ENCODE measurements around the gene IP6K2. TPM values are rescaled to one million over a fixed set of nuclear protein-coding genes. Genes with fewer than 3 reads are reported as not detected.
A peak's percentile ranks its signal among the peaks of the same experiment; 100 is the strongest.

The IP6K2 gene
- total RNA-seq, 2 donors from 2014 or later = 43.4 to 51.1 TPM

- Mint-ChIP-seq H3K36me3 (ENCODE audit: low read depth) (peaks cover 79% of the 10 kb centered on the region), H3K27ac (no peak overlapping the region), H3K27me3 (no peaks in the 10 kb centered on the region), H3K4me3 (no peak overlapping the region), H3K4me1 (peaks cover 19% of the 10 kb centered on the region), H3K9me3 (no peaks in the 10 kb centered on the region)
- no peak for ATAC-seq (replicated peaks)
Measured at GRCh38 chr3:48688737-48689075, 28.3 kb downstream of the IP6K2 start.

GRCh38 chr3:48688032-48688736 lies 28.8 kb downstream of the IP6K2 start:
- Mint-ChIP-seq H3K9me3 (no peaks in the 10 kb centered on the region), H3K4me3 (no peak overlapping the region), H3K27ac (no peak overlapping the region), H3K36me3 (ENCODE audit: low read depth) (peaks cover 79% of the 10 kb centered on the region), H3K4me1 (peaks cover 22% of the 10 kb centered on the region), H3K27me3 (no peaks in the 10 kb centered on the region)
- no peak for ATAC-seq (replicated peaks)

GRCh38 chr3:48687220-48687678 lies 29.8 kb downstream of the IP6K2 start:
- peaks cover 22% of the 10 kb centered on the region for H3K4me1 Mint-ChIP-seq
- no peak overlapping the region for H3K4me3 Mint-ChIP-seq
- H3K36me3 Mint-ChIP-seq (ENCODE audit: low read depth) = peaks cover 78% of the 10 kb centered on the region
- no peaks in the 10 kb centered on the region for H3K9me3 Mint-ChIP-seq
- no peaks in the 10 kb centered on the region for H3K27me3 Mint-ChIP-seq
- H3K27ac Mint-ChIP-seq = no peak overlapping the region
- ATAC-seq (replicated peaks) = no peak

GRCh38 chr3:48686538-48687219 lies 30.3 kb downstream of the IP6K2 start:
- Mint-ChIP-seq H3K36me3 (ENCODE audit: low read depth) (peaks cover 78% of the 10 kb centered on the region), H3K27me3 (no peaks in the 10 kb centered on the region), H3K27ac (peak overlapping the region; percentile 93), H3K9me3 (no peaks in the 10 kb centered on the region), H3K4me1 (peaks cover 22% of the 10 kb centered on the region), H3K4me3 (peak overlapping the region; percentile 92)
- no peak for ATAC-seq (replicated peaks)

- H3K27ac Mint-ChIP-seq = peak within 1 kb of the TSS; percentile 93
- no peaks in the 10 kb centered on the region for H3K27me3 Mint-ChIP-seq
- H3K4me1 Mint-ChIP-seq = peaks cover 24% of the 10 kb centered on the region
- H3K4me3 Mint-ChIP-seq = peak within 1 kb of the TSS; percentile 92
- H3K9me3 Mint-ChIP-seq = no peaks in the 10 kb centered on the region
- H3K36me3 Mint-ChIP-seq (ENCODE audit: low read depth) = peaks cover 78% of the 10 kb centered on the region
- peak; percentile 94 for ATAC-seq (replicated peaks)
Measured at GRCh38 chr3:48685603-48686511, 31.2 kb downstream of the IP6K2 start, which contains the start of gene NCKIPSD. Gene NCKIPSD (minus strand): TSS chr3:48685915. CDS start chr3:48685807, 108 bp downstream.

- peak overlapping the region; percentile 89 for H3K27ac Mint-ChIP-seq
- H3K4me3 Mint-ChIP-seq = peak overlapping the region; percentile 92
- no peak for ATAC-seq (replicated peaks)
- H3K36me3 Mint-ChIP-seq (ENCODE audit: low read depth) = peaks cover 78% of the 10 kb centered on the region
- no peaks in the 10 kb centered on the region for H3K9me3 Mint-ChIP-seq
- H3K27me3 Mint-ChIP-seq = no peaks in the 10 kb centered on the region
- peaks cover 30% of the 10 kb centered on the region for H3K4me1 Mint-ChIP-seq
Measured at GRCh38 chr3:48685293-48685602, 31.8 kb downstream of the IP6K2 start.

- no peaks in the 10 kb centered on the region for H3K27me3 Mint-ChIP-seq
- peak overlapping the region; percentile 89 for H3K27ac Mint-ChIP-seq
- H3K9me3 Mint-ChIP-seq = no peaks in the 10 kb centered on the region
- no peak for ATAC-seq (replicated peaks)
- H3K4me1 Mint-ChIP-seq = peaks cover 27% of the 10 kb centered on the region
- H3K36me3 Mint-ChIP-seq (ENCODE audit: low read depth) = peaks cover 78% of the 10 kb centered on the region
- peak overlapping the region; percentile 92 for H3K4me3 Mint-ChIP-seq
Measured at GRCh38 chr3:48684480-48685143, 32.4 kb downstream of the IP6K2 start.

- peaks cover 27% of the 10 kb centered on the region for H3K4me1 Mint-ChIP-seq
Measured at GRCh38 chr3:48684054-48684349, 33.0 kb downstream of the IP6K2 start.

GRCh38 chr3:48682786-48683185 lies 34.2 kb downstream of the IP6K2 start:
- Mint-ChIP-seq H3K27ac (peak overlapping the region; percentile 12), H3K4me3 (peak overlapping the region; percentile 92), H3K9me3 (no peaks in the 10 kb centered on the region), H3K4me1 (peaks cover 30% of the 10 kb centered on the region), H3K27me3 (no peaks in the 10 kb centered on the region), H3K36me3 (ENCODE audit: low read depth) (peaks cover 80% of the 10 kb centered on the region)
- no peak for ATAC-seq (replicated peaks)

More at GRCh38 chr3:48684054-48684349, 33.0 kb downstream of the IP6K2 start:
- H3K27ac Mint-ChIP-seq = peak overlapping the region; percentile 89
- H3K36me3 Mint-ChIP-seq (ENCODE audit: low read depth) = peaks cover 80% of the 10 kb centered on the region
- no peak for ATAC-seq (replicated peaks)
- H3K27me3 Mint-ChIP-seq = no peaks in the 10 kb centered on the region
- peak overlapping the region; percentile 92 for H3K4me3 Mint-ChIP-seq
- no peaks in the 10 kb centered on the region for H3K9me3 Mint-ChIP-seq

- Mint-ChIP-seq H3K9me3 (no peaks in the 10 kb centered on the region), H3K4me3 (no peak overlapping the region), H3K4me1 (peaks cover 36% of the 10 kb centered on the region), H3K27me3 (no peaks in the 10 kb centered on the region), H3K27ac (peak overlapping the region; percentile 12), H3K36me3 (ENCODE audit: low read depth) (peaks cover 82% of the 10 kb centered on the region)
- no peak for ATAC-seq (replicated peaks)
Measured at GRCh38 chr3:48681974-48682610, 34.9 kb downstream of the IP6K2 start.

- Mint-ChIP-seq H3K4me1 (peaks cover 34% of the 10 kb centered on the region), H3K4me3 (no peak overlapping the region), H3K27ac (no peak overlapping the region), H3K36me3 (ENCODE audit: low read depth) (peaks cover 87% of the 10 kb centered on the region), H3K27me3 (no peaks in the 10 kb centered on the region), H3K9me3 (no peaks in the 10 kb centered on the region)
- no peak for ATAC-seq (replicated peaks)
Measured at GRCh38 chr3:48681541-48681880, 35.5 kb downstream of the IP6K2 start.

- Mint-ChIP-seq H3K4me1 (peaks cover 35% of the 10 kb centered on the region), H3K36me3 (ENCODE audit: low read depth) (peaks cover 92% of the 10 kb centered on the region), H3K9me3 (no peaks in the 10 kb centered on the region), H3K27ac (peak overlapping the region; percentile 43), H3K27me3 (no peaks in the 10 kb centered on the region), H3K4me3 (no peak overlapping the region)
- no peak for ATAC-seq (replicated peaks)
Measured at GRCh38 chr3:48680811-48681540, 36.0 kb downstream of the IP6K2 start.
